IPS DF 4.7 (cell line): ENCODE results near the gene TYK2.

Experiments used
- DNase-seq: peaks from one replicate; pipeline ENCODE4 v3.0.0-alpha.2; 2013; ENCODE audit warnings: low spot score; ENCODE audit errors: extremely low read depth

Gene TYK2

GRCh38 chr19:10334588-10335351 lies 45.6 kb downstream of the TYK2 start:
- no peak for DNase-seq

- DNase-seq = no peak
These were observed 46.4 kb downstream of the TYK2 start for GRCh38 chr19:10333758-10334587.

GRCh38 chr19:10332965-10333757 lies 47.2 kb downstream of the TYK2 start, which contains the start of gene RAVER1:
Gene RAVER1 (minus strand): TSS chr19:10333529. CDS start chr19:10333507, 22 bp downstream.
- no peak for DNase-seq

- no peak for DNase-seq
These were observed 48.0 kb downstream of the TYK2 start for GRCh38 chr19:10332158-10332964.

- no peak for DNase-seq
These were observed 50.8 kb downstream of the TYK2 start for GRCh38 chr19:10329555-10329954.

GRCh38 chr19:10328558-10329429 lies 51.6 kb downstream of the TYK2 start:
- no peak for DNase-seq

GRCh38 chr19:10327793-10328192 lies 52.6 kb downstream of the TYK2 start:
- no peak for DNase-seq

- no peak for DNase-seq
These were observed 54.6 kb downstream of the TYK2 start for GRCh38 chr19:10325732-10326131.

- no peak for DNase-seq
These were observed 58.2 kb downstream of the TYK2 start for GRCh38 chr19:10321874-10322835.

- DNase-seq = no peak
These were observed 59.0 kb downstream of the TYK2 start for GRCh38 chr19:10321417-10321797.

GRCh38 chr19:10320602-10321416 lies 59.6 kb downstream of the TYK2 start:
- no peak for DNase-seq

GRCh38 chr19:10318807-10319682 lies 61.3 kb downstream of the TYK2 start:
- DNase-seq = no peak

- no peak for DNase-seq
These were observed 62.4 kb downstream of the TYK2 start for GRCh38 chr19:10317857-10318462.

- no peak for DNase-seq
These were observed 63.1 kb downstream of the TYK2 start for GRCh38 chr19:10317045-10317856.

- DNase-seq = no peak
These were observed 63.9 kb downstream of the TYK2 start for GRCh38 chr19:10316229-10317044.
